GM10266 (cell line): ENCODE results near the gene DAZAP1.

ENCODE experiments used
- DNase-seq: peaks from one replicate; pipeline ENCODE4 v3.0.0; 2012; ENCODE audit errors: extremely low spot score
- TF ChIP-seq, protein P1 (sequence below): IDR thresholded peaks from 2 replicates; pipeline ENCODE4 v1.5.1; 2012; ENCODE audit warnings: mild to moderate bottlenecking, low read depth; ENCODE audit not compliant: control insufficient read depth, insufficient read depth; ENCODE audit errors: missing control alignments

DAZAP1 gene

GRCh38 chr19:1421958-1422305 is 14.5 kb downstream of the DAZAP1 start:
- TF ChIP-seq, protein P1, sequence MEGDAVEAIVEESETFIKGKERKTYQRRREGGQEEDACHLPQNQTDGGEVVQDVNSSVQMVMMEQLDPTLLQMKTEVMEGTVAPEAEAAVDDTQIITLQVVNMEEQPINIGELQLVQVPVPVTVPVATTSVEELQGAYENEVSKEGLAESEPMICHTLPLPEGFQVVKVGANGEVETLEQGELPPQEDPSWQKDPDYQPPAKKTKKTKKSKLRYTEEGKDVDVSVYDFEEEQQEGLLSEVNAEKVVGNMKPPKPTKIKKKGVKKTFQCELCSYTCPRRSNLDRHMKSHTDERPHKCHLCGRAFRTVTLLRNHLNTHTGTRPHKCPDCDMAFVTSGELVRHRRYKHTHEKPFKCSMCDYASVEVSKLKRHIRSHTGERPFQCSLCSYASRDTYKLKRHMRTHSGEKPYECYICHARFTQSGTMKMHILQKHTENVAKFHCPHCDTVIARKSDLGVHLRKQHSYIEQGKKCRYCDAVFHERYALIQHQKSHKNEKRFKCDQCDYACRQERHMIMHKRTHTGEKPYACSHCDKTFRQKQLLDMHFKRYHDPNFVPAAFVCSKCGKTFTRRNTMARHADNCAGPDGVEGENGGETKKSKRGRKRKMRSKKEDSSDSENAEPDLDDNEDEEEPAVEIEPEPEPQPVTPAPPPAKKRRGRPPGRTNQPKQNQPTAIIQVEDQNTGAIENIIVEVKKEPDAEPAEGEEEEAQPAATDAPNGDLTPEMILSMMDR = no peak
- no peak for DNase-seq

- DNase-seq = no peak
- TF ChIP-seq, protein P1 = no peak
Measured at GRCh38 chr19:1422360-1422759, 15.0 kb downstream of the DAZAP1 start.

DNA sequence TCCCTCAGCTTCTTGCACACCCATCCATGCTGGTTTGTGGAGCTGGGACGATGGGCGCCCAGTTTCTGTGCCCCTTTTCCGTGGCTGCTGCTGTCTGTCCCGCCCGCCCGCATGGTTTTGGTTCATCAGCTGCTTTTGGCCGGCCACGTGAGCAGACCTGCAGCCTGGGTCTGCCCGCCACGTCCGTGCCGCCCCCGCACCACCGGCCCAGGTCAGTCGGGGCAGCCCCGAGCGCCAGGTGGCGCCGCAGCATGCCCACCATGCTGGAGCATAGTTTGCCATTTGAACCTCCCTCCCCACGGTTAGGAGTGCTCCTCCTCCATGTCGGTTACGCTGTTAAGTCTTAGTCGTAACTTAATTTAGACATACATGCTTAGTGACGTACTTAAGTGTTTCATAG is 15.6 kb downstream of the DAZAP1 start:
- TF ChIP-seq, protein P1 = no peak
- DNase-seq = no peak

- DNase-seq = no peak
- TF ChIP-seq, protein P1 = no peak
Measured at GRCh38 chr19:1423436-1424191, 16.2 kb downstream of the DAZAP1 start.

- TF ChIP-seq, protein P1 = no peak
- DNase-seq = no peak
Measured at GRCh38 chr19:1424192-1424955, 17.0 kb downstream of the DAZAP1 start.

DNA sequence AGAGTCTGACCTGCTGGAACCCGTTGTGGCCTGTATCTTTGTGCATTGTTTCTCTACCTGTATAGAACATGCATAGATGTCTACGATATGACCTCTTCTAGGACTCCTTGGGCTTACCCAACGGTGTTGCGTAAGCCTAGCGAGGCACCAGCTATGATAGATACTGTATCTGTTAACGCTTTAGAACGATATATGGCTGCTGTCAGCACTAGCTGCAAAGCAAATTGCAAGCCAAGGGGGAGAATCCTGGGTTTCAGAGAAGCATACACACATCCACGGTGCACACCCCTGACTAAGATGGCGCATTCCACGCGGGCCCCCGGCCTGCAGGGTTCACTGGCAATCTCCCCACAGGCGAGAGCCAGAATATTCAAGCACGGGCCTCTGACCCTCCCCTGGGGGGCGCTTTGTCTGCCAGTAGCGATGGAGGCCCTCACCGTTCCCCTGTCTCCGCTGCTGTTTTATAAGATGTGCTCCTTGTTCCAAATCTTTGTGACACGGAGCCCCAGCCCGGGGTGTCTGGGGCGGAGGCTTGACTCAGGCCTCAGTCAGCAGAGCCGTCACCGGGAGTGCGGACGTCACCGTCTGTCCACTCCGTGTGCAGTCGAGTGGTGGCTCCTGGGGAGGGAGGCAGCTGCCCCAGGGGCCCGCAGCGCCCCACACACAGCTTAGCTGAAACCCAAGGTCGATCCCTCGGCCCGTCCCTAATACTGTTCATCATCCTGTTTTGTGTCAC is 17.9 kb downstream of the DAZAP1 start:
- TF ChIP-seq, protein P1 = no peak
- no peak for DNase-seq
